ENCODE results near the gene HOXA11.

HOXA11 gene

DNA sequence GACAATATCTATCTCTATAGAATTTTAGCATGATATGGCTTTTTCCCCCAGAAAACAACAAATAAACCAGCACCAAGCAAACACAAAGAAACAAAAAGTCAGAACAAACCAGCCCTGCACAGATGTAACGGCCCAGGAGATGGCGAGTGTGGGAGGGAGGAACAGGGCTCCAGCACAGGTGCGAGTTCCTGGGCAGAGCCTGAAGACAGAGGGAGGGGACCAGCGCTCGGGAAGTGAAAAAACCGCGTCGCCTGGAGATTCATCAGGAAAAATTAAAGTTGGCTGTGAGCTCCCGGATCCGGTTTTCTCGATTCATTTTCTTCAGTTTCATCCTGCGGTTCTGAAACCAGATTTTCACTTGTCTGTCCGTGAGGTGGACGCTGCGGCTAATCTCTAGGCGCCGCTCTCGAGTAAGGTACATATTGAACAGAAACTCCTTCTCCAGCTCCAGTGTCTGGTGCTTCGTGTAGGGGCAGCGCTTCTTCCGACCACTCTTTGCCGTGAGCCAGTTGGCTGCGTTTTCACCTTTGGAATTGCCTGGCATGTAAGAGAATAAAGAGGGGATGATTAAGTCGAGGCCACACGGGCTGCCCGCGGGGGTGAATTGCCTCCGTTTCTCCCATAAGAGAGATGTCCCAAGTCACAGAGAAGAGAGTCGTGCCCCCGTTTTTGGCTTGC is 13.3 kb downstream of the HOXA11 start:
- H3K4me3 ChIP-seq (ENCODE audit: low read length in 2 of 2), result no peak overlapping the region
- H3K27ac ChIP-seq (ENCODE audit: low read length), result no peak overlapping the region
- H3K9me3 ChIP-seq (ENCODE audit: control insufficient read depth in 2 of 2, low read length in 2 of 2), result no peaks in the 10 kb centered on the region
- H3K27me3 ChIP-seq (ENCODE audit: control insufficient read depth in 1 of 2, insufficient read depth in 2 of 2, low read length in 2 of 2), result peaks cover 80 to 100% of the 10 kb centered on the region in 2 donors
- H3K4me1 ChIP-seq (ENCODE audit: control insufficient read depth, insufficient read depth, low read length), result peaks cover 27% of the 10 kb centered on the region
- no peak overlapping the region for H3K9ac ChIP-seq (ENCODE audit: low read length in 2 of 2)
- no peaks in the 10 kb centered on the region for H3K36me3 ChIP-seq (ENCODE audit: control insufficient read depth in 2 of 2, insufficient read depth in 2 of 2, low read length in 2 of 2)

DNA sequence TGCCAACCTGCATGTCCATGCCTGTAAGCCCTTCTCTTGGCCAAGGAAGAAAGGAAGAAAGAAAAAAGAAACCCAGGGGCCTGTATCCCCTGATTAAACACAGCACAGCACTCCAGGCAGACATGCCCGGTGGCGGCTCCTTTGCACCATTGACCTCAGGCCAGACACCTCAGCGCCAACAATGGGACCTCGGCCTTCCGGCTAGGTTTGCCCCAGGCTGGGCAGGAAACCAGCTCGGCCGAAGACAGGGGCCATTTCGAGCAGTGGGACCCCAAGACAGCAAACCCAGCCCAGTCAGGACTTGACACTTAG is 13.8 kb downstream of the HOXA11 start:
- Histone ChIP-seq H3K9ac (ENCODE audit: low read length in 2 of 2) (no peak overlapping the region), H3K9me3 (ENCODE audit: control insufficient read depth in 2 of 2, low read length in 2 of 2) (no peaks in the 10 kb centered on the region), H3K4me3 (ENCODE audit: low read length in 2 of 2) (no peak overlapping the region), H3K36me3 (ENCODE audit: control insufficient read depth in 2 of 2, insufficient read depth in 2 of 2, low read length in 2 of 2) (no peaks in the 10 kb centered on the region), H3K4me1 (ENCODE audit: control insufficient read depth, insufficient read depth, low read length) (peaks cover 31% of the 10 kb centered on the region), H3K27me3 (ENCODE audit: control insufficient read depth in 1 of 2, insufficient read depth in 2 of 2, low read length in 2 of 2) (peaks cover 80 to 100% of the 10 kb centered on the region in 2 donors), H3K27ac (ENCODE audit: low read length) (no peak overlapping the region)

DNA sequence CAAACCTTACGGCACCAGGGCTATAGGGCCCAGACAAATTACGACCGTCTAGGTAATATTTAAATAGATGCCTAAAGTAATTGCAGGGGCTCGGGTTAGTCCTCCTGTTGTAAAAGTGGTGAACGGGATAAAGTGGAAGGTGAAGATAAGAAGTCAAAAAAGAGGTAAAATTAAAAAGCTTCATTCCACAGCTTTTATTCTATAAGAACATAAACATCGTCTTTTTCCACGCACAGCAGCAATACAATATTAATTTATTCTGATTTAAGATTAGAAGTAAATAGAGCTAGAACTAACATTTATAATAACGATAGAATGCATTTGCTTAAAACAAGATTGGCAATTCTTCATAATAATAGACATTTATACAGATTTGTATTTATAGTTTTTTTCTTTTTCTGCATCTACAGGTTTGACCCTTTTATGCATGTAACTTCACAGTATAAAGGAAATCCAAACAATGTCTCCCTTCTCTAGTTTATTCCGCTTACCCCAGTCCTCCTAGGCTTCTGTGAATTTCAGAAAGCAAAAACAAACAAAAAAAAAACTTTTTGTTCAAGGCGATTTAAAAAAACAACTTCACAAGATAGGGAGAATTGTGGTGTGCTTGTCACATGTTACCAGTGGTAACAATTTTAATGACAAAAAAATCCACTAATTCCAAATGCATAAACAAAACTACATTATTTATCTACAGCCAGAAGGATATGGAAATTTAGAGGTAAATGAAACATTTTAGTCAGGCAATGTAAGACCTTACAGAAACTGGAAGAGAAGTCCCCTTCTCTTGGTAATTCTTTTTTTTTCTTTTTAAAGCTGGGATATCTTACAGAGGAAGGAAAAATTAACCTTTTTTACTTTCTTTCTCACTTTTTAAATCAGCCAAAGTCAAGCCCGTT is 14.4 kb downstream of the HOXA11 start:
- Histone ChIP-seq H3K9ac (ENCODE audit: low read length in 2 of 2) (no peak overlapping the region), H3K27me3 (ENCODE audit: control insufficient read depth in 1 of 2, insufficient read depth in 2 of 2, low read length in 2 of 2) (peaks cover 79 to 100% of the 10 kb centered on the region in 2 donors), H3K4me1 (ENCODE audit: control insufficient read depth, insufficient read depth, low read length) (peaks cover 31% of the 10 kb centered on the region), H3K36me3 (ENCODE audit: control insufficient read depth in 2 of 2, insufficient read depth in 2 of 2, low read length in 2 of 2) (no peaks in the 10 kb centered on the region), H3K27ac (ENCODE audit: low read length) (no peak overlapping the region), H3K9me3 (ENCODE audit: control insufficient read depth in 2 of 2, low read length in 2 of 2) (no peaks in the 10 kb centered on the region), H3K4me3 (ENCODE audit: low read length in 2 of 2) (no peak overlapping the region)

DNA sequence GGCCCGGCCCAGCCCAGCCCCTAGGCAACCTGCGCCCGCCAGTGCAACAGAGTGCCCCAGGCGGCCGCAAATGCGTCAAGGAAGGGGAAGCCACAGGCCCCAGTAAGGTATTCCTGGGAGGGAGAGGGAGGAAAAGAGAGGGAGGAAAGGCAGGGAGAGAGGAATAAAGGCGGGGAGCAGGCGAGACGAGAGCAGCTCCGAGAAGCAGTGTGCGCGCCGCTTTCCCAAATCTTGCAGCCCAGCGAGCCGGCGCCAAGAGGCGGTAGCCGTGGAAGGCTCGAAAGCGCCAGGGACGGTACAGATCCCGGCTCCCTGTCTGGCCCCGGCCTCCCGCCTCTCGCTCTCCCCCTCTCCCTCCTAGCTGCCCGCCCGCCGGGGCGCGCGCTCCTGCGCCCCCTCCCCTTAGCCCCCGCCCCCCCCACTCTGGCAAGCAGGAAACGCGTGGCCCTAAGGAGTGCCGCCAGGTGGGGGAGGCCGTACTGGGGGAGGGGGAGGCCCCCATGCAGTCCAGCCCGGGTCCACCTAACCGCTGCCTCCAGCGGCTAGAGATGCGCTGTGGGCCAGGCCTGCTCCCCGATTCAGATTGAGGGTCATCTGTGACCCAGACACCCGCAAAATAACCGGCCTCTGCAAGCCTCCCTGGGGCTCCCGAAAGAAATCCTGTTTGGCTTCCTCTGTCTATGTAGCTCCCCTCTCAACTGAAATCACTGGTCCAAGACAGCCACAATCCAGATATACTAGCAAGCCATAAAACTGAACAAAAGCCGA is 15.2 kb downstream of the HOXA11 start:
- Histone ChIP-seq H3K27me3 (ENCODE audit: control insufficient read depth in 1 of 2, insufficient read depth in 2 of 2, low read length in 2 of 2) (peaks cover 79 to 100% of the 10 kb centered on the region in 2 donors), H3K27ac (ENCODE audit: low read length) (no peak overlapping the region), H3K9me3 (ENCODE audit: control insufficient read depth in 2 of 2, low read length in 2 of 2) (no peaks in the 10 kb centered on the region), H3K4me3 (ENCODE audit: low read length in 2 of 2) (no peak overlapping the region), H3K36me3 (ENCODE audit: control insufficient read depth in 2 of 2, insufficient read depth in 2 of 2, low read length in 2 of 2) (no peaks in the 10 kb centered on the region), H3K4me1 (ENCODE audit: control insufficient read depth, insufficient read depth, low read length) (peaks cover 32% of the 10 kb centered on the region), H3K9ac (ENCODE audit: low read length in 2 of 2) (no peak overlapping the region)

DNA sequence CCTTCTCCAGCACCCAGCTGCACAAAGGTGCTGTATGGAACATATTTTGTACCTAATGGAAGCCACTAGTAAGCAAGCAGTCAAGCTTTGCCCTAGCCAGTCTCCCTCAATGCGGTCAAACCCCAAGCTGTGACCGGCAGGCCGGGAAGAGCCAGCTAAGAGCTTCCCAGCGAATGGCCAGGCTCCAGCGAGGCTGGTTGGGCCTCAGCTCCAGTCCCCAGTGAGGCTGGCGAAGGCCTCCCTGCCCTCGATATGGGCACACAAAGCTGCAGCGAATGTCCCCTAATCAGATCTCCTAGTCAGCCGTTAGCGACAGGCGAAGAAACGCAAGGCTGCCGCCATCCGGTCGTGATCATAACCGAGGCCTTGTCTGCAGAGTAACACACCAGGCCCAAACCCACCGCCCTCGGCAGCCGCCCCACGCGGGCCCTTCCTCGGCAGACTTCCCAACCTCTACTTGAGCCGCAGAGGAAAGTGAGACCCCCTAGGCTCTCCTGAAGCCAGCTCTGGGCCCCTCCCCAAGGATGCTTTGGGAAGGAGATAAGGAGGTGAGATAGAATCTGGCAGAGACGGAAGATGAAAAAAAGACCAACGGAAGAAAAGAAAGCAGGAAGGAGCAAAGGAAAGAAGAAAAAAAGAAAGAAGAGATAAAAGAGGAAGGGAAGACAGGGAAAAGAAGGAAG is 16.6 kb downstream of the HOXA11 start:
- H3K36me3 ChIP-seq (ENCODE audit: control insufficient read depth in 2 of 2, insufficient read depth in 2 of 2, low read length in 2 of 2), result no peaks in the 10 kb centered on the region
- no peak overlapping the region for H3K4me3 ChIP-seq (ENCODE audit: low read length in 2 of 2)
- peaks cover 28% of the 10 kb centered on the region for H3K4me1 ChIP-seq (ENCODE audit: control insufficient read depth, insufficient read depth, low read length)
- H3K27ac ChIP-seq (ENCODE audit: low read length), result no peak overlapping the region
- no peak overlapping the region for H3K9ac ChIP-seq (ENCODE audit: low read length in 2 of 2)
- H3K27me3 ChIP-seq (ENCODE audit: control insufficient read depth in 1 of 2, insufficient read depth in 2 of 2, low read length in 2 of 2), result peaks cover 85 to 100% of the 10 kb centered on the region in 2 donors
- H3K9me3 ChIP-seq (ENCODE audit: control insufficient read depth in 2 of 2, low read length in 2 of 2), result no peaks in the 10 kb centered on the region

DNA sequence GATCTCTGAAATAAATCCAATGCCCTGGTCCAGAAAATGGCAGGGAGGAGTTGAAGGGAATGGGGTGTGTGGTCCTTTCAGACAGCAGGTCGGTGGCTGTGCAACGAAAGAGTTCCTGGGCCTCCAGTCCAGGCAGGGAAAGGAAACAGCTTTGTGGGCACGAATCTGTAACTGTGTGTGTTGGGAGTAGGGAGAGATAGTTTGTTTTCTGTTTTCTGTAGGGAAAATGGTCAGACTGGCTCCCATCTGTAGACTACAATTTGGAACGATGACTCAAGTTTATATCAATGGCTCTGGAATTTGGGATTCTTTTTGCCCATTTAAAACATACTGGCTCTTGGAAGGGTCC is 17.1 kb downstream of the HOXA11 start:
- Histone ChIP-seq H3K4me1 (ENCODE audit: control insufficient read depth, insufficient read depth, low read length) (peaks cover 22% of the 10 kb centered on the region), H3K9ac (ENCODE audit: low read length in 2 of 2) (no peak overlapping the region), H3K4me3 (ENCODE audit: low read length in 2 of 2) (no peak overlapping the region), H3K27me3 (ENCODE audit: control insufficient read depth in 1 of 2, insufficient read depth in 2 of 2, low read length in 2 of 2) (peaks cover 85 to 100% of the 10 kb centered on the region in 2 donors), H3K36me3 (ENCODE audit: control insufficient read depth in 2 of 2, insufficient read depth in 2 of 2, low read length in 2 of 2) (no peaks in the 10 kb centered on the region), H3K9me3 (ENCODE audit: control insufficient read depth in 2 of 2, low read length in 2 of 2) (no peaks in the 10 kb centered on the region), H3K27ac (ENCODE audit: low read length) (no peak overlapping the region)

DNA sequence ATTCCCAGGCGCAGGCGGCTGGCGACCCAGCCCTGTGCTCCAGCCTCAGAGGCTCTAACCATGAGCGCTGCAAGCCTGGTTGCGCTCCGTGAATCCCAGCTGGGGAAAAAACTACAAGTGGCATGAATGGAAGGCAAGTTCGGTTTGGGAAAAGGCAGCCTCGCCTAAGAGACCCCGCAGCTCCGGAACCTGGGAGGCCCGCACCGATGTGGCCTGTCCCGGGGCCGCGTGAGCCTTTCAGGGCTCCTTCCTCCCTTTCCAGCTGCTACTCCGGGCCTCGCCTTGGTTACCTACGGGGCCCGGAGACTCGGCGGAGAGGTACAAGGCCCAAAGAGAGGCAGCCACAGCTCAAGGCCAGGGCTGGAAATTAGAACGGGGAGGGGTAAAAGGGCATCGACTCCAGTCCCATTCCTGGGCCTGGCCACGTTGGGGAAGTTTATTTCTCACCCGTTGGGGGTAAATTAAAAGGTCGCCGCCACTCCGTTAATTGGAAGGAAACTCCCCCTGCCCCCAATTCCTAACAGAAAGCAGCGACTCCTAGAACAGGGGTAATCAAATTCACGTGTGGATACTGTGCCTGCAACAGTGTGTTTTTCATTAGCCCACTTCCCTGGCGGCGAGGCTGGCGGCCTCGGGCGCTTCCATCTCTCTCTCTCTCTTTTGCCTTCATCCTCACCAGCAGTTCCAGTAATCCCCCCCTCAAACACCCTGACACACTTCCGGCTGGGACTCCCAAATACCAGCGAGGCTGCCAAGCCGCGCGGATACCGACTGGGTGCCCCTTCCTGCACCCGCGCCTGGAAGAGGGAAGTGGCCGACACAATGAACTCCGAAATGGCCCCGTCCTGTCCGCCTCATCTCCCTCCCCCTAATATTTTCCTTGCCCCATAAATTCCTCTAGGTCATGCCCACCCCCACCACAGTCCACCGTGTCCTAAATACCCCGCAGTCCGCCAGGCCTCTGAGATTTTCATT is 18.2 kb downstream of the HOXA11 start:
- H3K4me3 ChIP-seq (ENCODE audit: low read length in 2 of 2), result peak overlapping the region in 1 of 2 donors; percentile 29

DNA sequence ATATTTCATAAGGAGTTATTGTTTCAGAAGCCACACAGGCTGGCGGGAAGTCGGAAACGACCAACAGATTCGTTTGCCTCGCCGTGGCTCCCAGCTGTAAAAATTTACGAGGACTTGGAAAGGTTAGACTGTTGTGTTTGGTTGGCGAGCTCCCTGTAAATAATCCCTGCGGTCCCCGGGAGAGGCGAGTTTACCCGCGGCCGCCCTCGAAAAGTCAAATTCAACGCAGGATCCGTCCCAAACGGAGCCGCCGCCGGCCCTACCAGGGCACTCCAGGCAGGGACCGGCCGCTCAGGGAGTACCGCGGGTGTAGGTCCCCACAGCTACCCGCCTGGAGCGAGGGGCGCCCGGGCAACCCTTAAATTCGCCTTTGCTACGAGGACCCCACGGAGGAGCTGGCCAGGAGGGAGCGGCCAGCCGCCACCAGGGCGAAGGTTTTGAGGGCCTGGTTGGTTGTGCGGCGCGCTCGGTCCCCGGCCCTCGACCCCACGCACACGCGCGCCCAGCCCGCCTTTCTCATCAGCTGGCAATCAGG is 19.0 kb downstream of the HOXA11 start:
- H3K9me3 ChIP-seq (ENCODE audit: control insufficient read depth in 2 of 2, low read length in 2 of 2), result no peaks in the 10 kb centered on the region
- no peaks in the 10 kb centered on the region for H3K36me3 ChIP-seq (ENCODE audit: control insufficient read depth in 2 of 2, insufficient read depth in 2 of 2, low read length in 2 of 2)
- H3K9ac ChIP-seq (ENCODE audit: low read length in 2 of 2), result no peak overlapping the region
- no peak overlapping the region for H3K27ac ChIP-seq (ENCODE audit: low read length)
- peak overlapping the region in 1 of 2 donors; percentile 29 for H3K4me3 ChIP-seq (ENCODE audit: low read length in 2 of 2)
- peaks cover 76 to 97% of the 10 kb centered on the region in 2 donors for H3K27me3 ChIP-seq (ENCODE audit: control insufficient read depth in 1 of 2, insufficient read depth in 2 of 2, low read length in 2 of 2)
- peaks cover 26% of the 10 kb centered on the region for H3K4me1 ChIP-seq (ENCODE audit: control insufficient read depth, insufficient read depth, low read length)

More for the DNA sequence above, 18.2 kb downstream of the HOXA11 start:
- Histone ChIP-seq H3K9ac (ENCODE audit: low read length in 2 of 2) (no peak overlapping the region), H3K9me3 (ENCODE audit: control insufficient read depth in 2 of 2, low read length in 2 of 2) (no peaks in the 10 kb centered on the region), H3K4me1 (ENCODE audit: control insufficient read depth, insufficient read depth, low read length) (peaks cover 22% of the 10 kb centered on the region), H3K27ac (ENCODE audit: low read length) (no peak overlapping the region), H3K36me3 (ENCODE audit: control insufficient read depth in 2 of 2, insufficient read depth in 2 of 2, low read length in 2 of 2) (no peaks in the 10 kb centered on the region), H3K27me3 (ENCODE audit: control insufficient read depth in 1 of 2, insufficient read depth in 2 of 2, low read length in 2 of 2) (peaks cover 80 to 100% of the 10 kb centered on the region in 2 donors)

DNA sequence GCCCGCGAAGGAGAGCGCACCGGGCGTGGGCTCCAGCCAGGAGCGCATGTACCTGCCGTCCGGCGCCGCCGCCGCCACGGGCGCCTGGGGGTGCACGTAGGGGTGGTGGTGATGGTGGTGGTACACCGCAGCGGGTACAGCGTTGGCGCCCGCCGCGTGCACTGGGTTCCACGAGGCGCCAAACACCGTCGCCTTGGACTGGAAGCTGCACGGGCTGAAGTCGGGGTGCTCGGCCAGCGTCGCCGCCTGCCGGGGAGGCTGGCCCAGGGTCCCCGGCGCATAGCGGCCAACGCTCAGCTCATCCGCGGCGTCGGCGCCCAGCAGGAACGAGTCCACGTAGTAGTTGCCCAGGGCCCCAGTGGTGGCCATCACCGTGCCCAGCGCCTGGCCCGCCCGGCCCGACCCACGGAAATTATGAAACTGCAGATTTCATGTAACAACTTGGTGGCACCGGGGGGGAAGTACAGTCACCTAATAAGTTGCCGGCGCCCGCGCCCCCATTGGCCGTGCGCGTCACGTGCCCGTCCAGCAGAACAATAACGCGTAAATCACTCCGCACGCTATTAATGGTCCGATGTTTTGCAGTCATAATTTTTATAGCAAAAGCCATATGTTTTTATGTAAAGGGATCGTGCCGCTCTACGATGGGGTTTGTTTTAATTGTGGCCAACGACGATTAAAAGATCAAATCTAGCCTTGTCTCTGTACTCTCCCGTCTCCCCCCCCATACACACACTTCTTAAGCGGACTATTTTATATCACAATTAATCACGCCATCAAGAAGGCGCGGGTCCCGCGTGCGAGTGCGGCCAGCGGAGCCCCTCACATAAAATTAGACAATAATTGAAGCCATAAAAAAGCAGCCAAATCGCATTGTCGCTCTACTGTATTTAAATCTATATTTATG is 19.7 kb downstream of the HOXA11 start, which contains the start of gene HOXA9:
HOXA9 (minus strand) TSS at position 449 of the 907 bp plus-strand sequence; CDS start at position 369, 80 bp downstream.
- peaks cover 33% of the 10 kb centered on the region for H3K4me1 ChIP-seq (ENCODE audit: control insufficient read depth, insufficient read depth, low read length)

More for the DNA sequence above, 19.7 kb downstream of the HOXA11 start, which contains the start of gene HOXA9:
- Histone ChIP-seq H3K27ac (ENCODE audit: low read length) (no peak within 1 kb of the TSS), H3K9me3 (ENCODE audit: control insufficient read depth in 2 of 2, low read length in 2 of 2) (no peaks in the 10 kb centered on the region), H3K27me3 (ENCODE audit: control insufficient read depth in 1 of 2, insufficient read depth in 2 of 2, low read length in 2 of 2) (peaks cover 78 to 97% of the 10 kb centered on the region in 2 donors), H3K9ac (ENCODE audit: low read length in 2 of 2) (no peak within 1 kb of the TSS), H3K36me3 (ENCODE audit: control insufficient read depth in 2 of 2, insufficient read depth in 2 of 2, low read length in 2 of 2) (no peaks in the 10 kb centered on the region), H3K4me3 (ENCODE audit: low read length in 2 of 2) (peak within 1 kb of the TSS in 1 of 2 donors; percentile 40)
